Body of pancreas (tissue), 4 donors: Measurements from ENCODE around the gene BBLN.
"Not testable (repeated sequence)": the region's sequence is repeated elsewhere in the genome, so short reads cannot be mapped to it uniquely, and the experiment has no call there.

Source experiments
- CTCF ChIP-seq, 7 experiments: fragments of 450-650 bp in 4 of 7; fragments of 200-600 bp in 3 of 7; sonication (generic) in 3 of 7; IDR thresholded peaks; one replicate each; pipeline ENCODE4 v1.5.1; 2016 to 2019; ENCODE audit warnings: antibody characterized with exemption in 7 of 7
- POLR2A ChIP-seq, 3 donors: fragments of 450-650 bp; IDR thresholded peaks; one replicate each; pipeline ENCODE4 v1.6.1; 2016; ENCODE audit warnings: antibody characterized with exemption in 3 of 3, mild to moderate bottlenecking in 2 of 3

- TF ChIP-seq CTCF, POLR2A (IDR thresholded peaks at IDR 0.05): not testable (repeated sequence)
Observed at GRCh38 chr9:128130651-128131050, 29.4 kb upstream of the BBLN start.
